Suppressor macrophage treated with lipopolysaccharide for 4 hours (primary cell): ENCODE data around the gene RPL29.

Experiments used
- DNase-seq: peaks from one replicate; pipeline ENCODE4 v3.0.0-alpha.2; 2020

RPL29 gene

GRCh38 chr3:52024765-52025452 is 29.2 kb upstream of the RPL29 start:
- no peak for DNase-seq

DNA sequence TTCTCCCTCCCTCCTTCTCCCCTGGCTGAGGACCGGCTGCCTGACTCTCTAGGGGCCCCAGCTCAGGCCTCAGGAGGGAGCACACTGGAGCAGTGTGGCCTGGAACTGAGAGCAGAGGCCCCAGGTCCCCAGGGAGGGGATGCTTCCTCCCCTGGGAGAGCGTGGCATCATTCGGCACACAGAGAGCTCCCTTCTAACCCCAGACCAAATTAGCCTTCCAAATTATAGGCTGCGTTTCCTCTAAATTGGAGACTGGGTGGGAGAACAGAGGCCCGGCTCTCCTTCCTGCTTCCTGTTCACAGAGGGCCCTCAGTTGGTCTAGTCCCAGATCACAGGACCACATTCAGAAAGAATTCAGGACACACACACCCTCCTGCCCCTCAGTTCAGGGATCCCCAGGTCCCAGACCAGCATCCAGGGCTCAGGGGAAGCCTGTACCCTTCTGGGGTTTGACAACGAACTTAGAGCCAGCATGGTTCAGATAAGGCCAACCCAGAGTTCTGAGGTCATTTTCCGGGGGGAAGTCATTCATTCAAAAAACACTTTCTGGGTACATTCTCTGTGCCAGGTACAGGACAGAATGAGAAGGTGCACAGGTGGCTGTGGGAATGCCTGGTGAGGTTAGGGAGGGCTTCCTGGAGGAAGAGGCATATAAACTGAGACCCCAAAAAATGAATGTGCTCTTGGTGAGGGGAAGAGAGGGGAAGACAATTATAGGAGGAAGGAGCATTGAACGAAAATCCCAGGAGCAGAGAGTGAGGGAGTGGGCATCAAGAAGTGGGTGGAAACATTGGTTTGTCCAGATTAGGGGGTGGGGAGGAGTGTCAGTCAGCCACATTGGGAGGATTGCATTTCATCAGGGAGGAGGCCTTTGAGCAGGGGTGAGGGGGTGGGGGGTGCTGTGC is 28.4 kb upstream of the RPL29 start:
- DNase-seq = no peak

- DNase-seq = no peak
Measured at GRCh38 chr3:52023101-52023770, 27.5 kb upstream of the RPL29 start.

DNA sequence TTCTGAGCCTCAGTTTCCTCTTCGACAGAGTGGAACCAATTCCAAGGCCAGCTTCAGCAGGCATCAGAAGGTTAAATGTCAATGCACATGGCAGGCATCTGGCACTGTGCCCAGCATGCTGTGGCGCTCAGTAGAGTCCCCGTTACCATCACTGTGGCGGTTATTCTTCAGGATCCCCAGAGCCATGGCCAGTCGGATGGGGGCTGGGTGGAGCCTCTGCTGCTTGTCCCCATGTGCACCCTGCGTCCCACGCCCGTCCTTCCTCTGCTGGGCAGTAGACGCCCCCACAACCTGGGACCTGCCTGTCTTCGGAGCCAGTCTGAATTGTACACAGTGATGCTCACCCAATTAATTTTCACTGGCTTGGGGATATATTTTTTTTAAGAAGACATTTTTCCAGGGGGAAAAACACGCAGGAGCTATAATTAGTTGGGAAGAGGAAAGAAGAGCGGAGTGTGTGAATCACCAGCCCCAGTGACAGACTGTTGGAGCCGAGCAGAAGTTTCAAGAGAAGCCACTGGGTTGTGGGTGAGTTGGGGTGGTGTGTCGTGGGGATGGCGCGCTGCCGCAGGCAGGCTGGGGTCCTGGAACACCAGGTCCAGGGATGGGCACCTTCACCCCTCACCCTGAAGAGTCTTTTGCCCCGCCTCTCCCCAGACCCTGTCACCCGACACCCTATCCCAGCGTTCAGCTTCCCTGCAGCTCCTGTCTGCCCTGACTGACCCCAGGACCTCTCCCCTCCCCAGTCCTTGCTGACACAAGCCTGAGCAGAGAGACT is 26.8 kb upstream of the RPL29 start:
- no peak for DNase-seq

- no peak for DNase-seq
Measured at GRCh38 chr3:52021489-52022268, 26.0 kb upstream of the RPL29 start.

GRCh38 chr3:52020796-52021195 is 25.1 kb upstream of the RPL29 start:
- no peak for DNase-seq

GRCh38 chr3:52019352-52020080 is 23.8 kb upstream of the RPL29 start:
- DNase-seq = no peak

GRCh38 chr3:52018319-52019000 is 22.8 kb upstream of the RPL29 start:
- no peak for DNase-seq

DNA sequence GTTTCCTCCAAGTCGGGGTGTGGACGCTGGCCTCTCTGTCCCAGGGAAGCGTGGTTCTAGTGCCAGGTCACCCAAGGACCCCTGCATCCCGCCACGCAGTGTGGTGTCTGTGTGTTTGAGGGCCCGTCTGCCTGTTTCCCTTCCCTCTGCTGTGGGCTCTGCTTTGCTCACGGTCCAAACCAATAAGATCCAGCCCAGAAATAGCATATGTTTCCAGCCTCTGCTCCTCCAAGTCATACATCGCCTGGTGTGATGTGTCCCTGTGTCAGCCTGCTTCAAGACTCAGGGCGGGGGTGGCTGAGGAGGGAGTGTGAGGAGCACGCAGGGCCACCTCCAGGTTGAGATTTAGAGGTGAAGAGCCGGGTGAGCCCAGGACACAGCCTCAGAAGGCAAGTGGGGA is 21.9 kb upstream of the RPL29 start:
- no peak for DNase-seq

DNA sequence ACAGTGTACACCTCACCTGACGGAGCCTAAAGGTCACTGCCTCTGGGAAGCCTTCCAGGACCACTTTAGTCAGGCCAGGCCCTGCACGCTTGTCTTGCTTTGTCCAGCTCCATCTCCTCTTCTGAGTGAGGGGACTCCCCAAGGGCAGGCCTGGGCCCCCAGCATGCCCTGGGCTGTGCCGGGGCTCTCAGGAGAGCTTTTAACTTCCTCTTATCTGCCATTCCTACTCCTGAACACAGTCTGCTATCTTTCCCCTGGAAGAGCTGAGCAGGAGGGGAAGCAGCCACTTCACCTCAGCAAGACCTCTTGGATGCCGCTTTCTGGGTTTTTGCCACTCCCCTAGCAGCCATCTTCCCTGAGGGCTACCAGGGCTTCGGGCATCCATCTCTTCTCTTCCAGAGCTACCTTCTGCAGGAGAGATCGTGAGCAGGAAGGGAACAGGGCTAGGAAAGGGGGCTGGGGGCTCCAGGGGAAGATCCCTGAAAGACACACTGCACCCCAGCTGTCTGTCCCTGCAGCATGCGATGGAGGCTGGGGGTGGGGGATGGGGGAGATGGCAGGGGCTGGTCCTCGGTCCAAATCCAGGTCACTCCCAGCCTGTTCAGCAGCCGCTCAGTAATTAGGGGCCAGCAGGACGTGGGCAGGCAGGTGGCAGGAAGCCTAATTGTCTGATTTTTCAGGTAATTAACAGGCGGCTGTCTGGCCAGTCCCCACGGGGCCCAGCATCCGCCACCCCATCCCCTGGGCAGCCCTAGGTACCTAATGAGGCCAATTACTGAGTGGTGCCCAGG is 19.9 kb upstream of the RPL29 start:
- DNase-seq = no peak

DNA sequence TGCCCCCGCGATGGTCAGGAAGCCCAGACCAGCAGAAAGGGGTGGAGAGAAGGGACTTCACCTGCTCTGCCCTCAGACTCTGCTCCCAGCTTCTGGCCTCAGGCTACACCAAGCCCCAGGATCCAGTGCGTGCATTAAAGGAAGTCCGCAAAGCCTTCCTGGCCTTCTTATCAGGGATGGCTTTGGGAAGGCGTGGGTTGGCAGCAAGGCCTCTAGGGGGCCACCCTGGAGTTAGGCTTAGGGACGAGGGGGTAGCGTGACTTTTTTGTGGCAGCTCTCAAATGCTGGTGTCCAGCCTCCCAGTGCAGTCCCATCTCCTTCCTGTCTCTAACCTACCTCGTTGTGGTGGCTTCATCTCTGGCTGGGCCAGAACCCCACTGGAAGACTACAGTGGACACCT is 18.9 kb upstream of the RPL29 start:
- no peak for DNase-seq

DNA sequence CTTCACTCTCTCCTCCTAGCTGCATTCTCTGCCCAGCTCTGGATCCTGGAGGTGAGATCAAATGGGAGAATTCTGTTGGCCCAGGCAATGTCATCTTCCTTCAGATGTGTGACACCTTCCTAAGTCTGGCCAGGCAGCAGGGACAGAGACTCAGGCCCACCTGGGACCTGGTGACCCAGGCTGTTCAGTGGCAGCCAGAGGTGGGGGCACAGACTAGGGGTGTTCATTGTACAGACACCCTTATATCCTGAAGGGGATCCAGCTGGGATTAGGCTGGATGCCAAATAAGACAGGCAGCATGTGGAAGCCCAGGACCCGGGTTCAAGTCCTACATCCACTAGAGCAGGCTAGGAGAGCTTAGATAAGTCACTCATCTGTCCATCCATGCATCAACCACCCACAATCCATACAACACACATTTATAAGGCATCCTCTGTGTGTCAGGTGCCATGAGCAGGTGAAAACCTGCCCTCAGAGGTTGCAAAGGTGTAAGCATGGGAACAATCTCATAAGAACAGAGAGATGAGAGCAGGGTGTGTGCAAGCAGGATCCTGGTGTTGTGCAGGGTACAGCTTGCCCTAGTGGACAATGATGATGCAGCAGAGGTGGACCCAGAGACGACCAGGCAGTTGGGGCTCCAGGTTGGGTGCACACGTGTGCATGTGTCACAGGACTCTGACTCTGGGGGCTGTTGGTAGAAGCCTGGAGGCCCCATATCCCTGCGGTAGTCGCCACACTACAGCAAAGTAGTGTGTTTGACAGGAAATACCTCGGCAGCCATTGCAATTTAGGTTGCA is 18.3 kb upstream of the RPL29 start:
- no peak for DNase-seq

DNA sequence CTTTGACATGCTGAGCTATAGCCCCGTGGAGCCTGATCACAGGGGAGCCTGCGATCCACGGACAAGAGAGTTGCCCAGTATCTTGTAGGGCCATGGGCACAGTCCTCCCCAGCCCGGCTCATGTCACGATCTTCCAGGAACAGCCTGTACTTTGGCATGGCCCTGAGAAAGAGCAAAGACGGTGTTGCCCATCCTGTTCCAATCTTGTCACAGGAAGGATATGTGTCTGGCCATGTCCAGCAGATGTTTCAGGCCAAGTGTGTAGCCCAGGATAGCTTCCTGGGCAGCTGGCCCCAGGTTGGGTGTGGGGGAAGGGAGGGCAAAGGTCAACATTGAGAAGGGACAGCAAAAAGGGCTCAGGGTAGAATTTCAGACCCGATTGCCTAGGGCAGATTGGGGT is 17.0 kb upstream of the RPL29 start:
- DNase-seq = no peak

DNA sequence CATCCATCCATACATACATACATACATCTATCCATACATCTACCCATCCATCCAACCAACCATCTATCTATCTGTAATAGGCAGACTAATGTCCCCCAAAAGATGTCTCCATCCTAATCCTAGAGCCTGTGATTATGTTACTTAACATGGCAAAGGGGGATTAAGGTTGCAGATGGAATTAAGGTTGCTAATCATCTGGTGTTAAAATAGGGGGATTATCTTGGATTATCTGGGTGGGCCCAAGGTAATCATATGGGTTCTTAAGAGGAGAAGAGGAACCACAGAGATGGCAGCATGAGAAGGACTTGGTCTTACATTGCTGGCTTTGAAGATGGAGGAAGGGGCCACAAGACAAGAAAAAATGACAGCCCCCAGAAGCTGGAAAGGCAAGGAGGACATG is 14.7 kb upstream of the RPL29 start:
- DNase-seq = no peak

GRCh38 chr3:52007291-52007690 is 11.6 kb upstream of the RPL29 start:
- DNase-seq = no peak

DNA sequence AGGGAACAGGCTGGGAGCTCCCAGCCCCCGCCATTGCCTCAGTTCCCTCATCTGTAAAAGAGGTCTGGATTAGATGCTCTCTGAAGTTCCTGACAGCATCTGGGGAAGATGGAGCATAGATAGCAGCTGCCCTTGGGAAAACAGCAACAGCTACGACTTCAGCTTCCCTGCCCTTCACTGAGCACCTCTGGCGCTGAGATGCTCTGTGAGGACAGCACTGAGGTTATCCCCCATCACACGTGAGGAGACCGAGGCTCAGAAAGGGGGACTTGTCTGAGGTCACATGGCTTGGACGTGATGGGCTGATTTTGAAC is 11.1 kb upstream of the RPL29 start:
- no peak for DNase-seq

GRCh38 chr3:52006017-52006819 is 10.5 kb upstream of the RPL29 start:
- DNase-seq = peak; percentile 30

DNA sequence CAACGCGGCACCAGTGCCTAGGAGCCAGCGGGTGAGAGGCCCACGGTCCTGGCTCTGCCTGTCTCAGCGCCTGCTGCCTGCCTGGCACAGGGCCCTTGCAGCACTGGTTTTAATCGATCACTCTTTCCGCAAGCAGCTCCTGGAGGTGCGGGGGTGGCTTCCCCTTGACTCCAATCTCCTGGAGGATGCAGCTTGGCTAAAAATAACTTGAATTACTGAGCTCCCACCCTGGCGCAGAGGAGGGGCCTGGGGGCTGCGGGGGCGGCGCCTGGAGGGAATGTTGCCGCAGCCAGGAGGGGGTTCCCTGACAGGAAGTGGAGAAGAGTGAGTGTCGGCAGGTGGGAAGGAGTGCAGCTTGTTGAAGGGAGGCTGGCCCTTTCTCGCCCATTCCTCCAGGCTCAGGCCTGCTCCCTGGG is 9.9 kb upstream of the RPL29 start:
- no peak for DNase-seq
